GM12874 (cell line): Measurements from ENCODE around the gene CEP95.

Source experiments
- CTCF ChIP-seq: IDR thresholded peaks from 2 replicates; pipeline ENCODE4 v1.5.1; 2011; ENCODE audit warnings: low read depth, mild to moderate bottlenecking, control low read depth, low read length, moderate library complexity; ENCODE audit not compliant: insufficient read depth

Gene CEP95

GRCh38 chr17:64533784-64534183, 27.0 kb downstream of the CEP95 start:
- TF ChIP-seq CTCF: no peak

- peak; percentile 9; the same call in 1 of the 2 replicates for TF ChIP-seq CTCF
Measured at GRCh38 chr17:64534187-64534586, 27.4 kb downstream of the CEP95 start.

GRCh38 chr17:64535357-64535756, 28.6 kb downstream of the CEP95 start:
- no peak for TF ChIP-seq CTCF

GRCh38 chr17:64536913-64537312, 30.1 kb downstream of the CEP95 start:
- TF ChIP-seq CTCF: no peak

- no peak for TF ChIP-seq CTCF
Measured at GRCh38 chr17:64537488-64537887, 30.7 kb downstream of the CEP95 start.

- no peak for TF ChIP-seq CTCF
Measured at GRCh38 chr17:64538508-64539130, 31.8 kb downstream of the CEP95 start.

- TF ChIP-seq CTCF: no peak
Measured at GRCh38 chr17:64540118-64540776, 33.5 kb downstream of the CEP95 start.
